Caco-2 (cell line): ENCODE results near the gene DAND5. TPM values are rescaled to one million over a fixed set of nuclear protein-coding genes. Genes with fewer than 3 reads are reported as not detected.

Source experiments
- BruUV-seq: library from RNA; stranded (reverse); fragments of 400-500 nt; replicated peaks from 2 replicates; lab custom pipeline; 2021; lab: Mats Ljungman, UMichigan
- CTCF ChIA-PET: fragments of 300-600 bp; sonication (Branson Sonifier 250); formaldehyde crosslinking; loops from one replicate; lab custom pipeline; 2022; ENCODE audit warnings: antibody characterized with exemption; lab: Charles Lee
- POLR2A ChIA-PET: fragments of 300-600 bp; sonication (Branson Sonifier 250); formaldehyde crosslinking; loops from one replicate; lab custom pipeline; 2022; ENCODE audit warnings: antibody characterized with exemption; lab: Charles Lee
- DNase-seq, 2 experiments: peaks; one replicate each; pipeline versions ENCODE4 v3.0.0 to v3.0.0-alpha.2; 2020 to 2022
- H3K27me3 ChIP-seq: replicated peaks from 2 replicates; pipeline ENCODE4 v1.6.0; 2011; ENCODE audit warnings: low read length; ENCODE audit not compliant: control insufficient read depth, insufficient read depth
- H3K36me3 ChIP-seq: 2 replicates; pipeline ENCODE4 v1.5.1; 2011; ENCODE audit warnings: low read length; ENCODE audit not compliant: control insufficient read depth, insufficient read depth
- H3K4me1 ChIP-seq: fragments of 250-450 bp; sonication (Bioruptor Pico); 2 replicates; pipeline ENCODE4 v1.5.1; 2020; ENCODE audit warnings: mild to moderate bottlenecking
- H3K4me3 ChIP-seq: 2 replicates; pipeline ENCODE4 v1.5.1; 2011; ENCODE audit warnings: low read depth, mild to moderate bottlenecking, control low read depth, low read length
- H3K9me3 ChIP-seq: fragments of 250-450 bp; sonication (Bioruptor Pico); 2 replicates; pipeline ENCODE4 v1.5.1; 2020; ENCODE audit warnings: mild to moderate bottlenecking, moderate library complexity
- H3K27ac Mint-ChIP-seq: one replicate; pipeline ENCODE4 v1.8.0; 2022; ENCODE audit warnings: mixed read lengths; ENCODE audit not compliant: unreplicated experiment
- H3K27me3 Mint-ChIP-seq: one replicate; pipeline ENCODE4 v1.8.0; 2022; ENCODE audit warnings: mixed read lengths; ENCODE audit not compliant: insufficient read depth, unreplicated experiment
- H3K36me3 Mint-ChIP-seq: one replicate; pipeline ENCODE4 v1.8.0; 2022; ENCODE audit warnings: mild to moderate bottlenecking, mixed read lengths; ENCODE audit not compliant: insufficient read depth, unreplicated experiment
- H3K4me1 Mint-ChIP-seq: one replicate; pipeline ENCODE4 v1.8.0; 2022; ENCODE audit warnings: low read depth, mixed read lengths; ENCODE audit not compliant: unreplicated experiment
- H3K4me3 Mint-ChIP-seq: one replicate; pipeline ENCODE4 v1.8.0; 2022; ENCODE audit warnings: mild to moderate bottlenecking, moderate library complexity, mixed read lengths; ENCODE audit not compliant: unreplicated experiment
- H3K9me3 Mint-ChIP-seq: one replicate; pipeline ENCODE4 v1.8.0; 2022; ENCODE audit warnings: mixed read lengths; ENCODE audit not compliant: unreplicated experiment
- intact Hi-C: fragments of 100-400 bp; cut with micrococcal nuclease; formaldehyde crosslinking; loops from one replicate; pipeline ENCODE4 v1.10.0; 2022; ENCODE audit not compliant: unreplicated experiment
- total RNA-seq: library from RNA; stranded (reverse); gene quantifications from 2 replicates; pipeline ENCODE4 v1.2.3, GENCODE V29; 2022
- TF ChIP-seq, protein P1 (sequence below), 2 experiments: fragments of 200-600 bp in 1 of 2; IDR thresholded peaks; 1 replicate in 1 of 2; 2 replicates in 1 of 2; pipeline versions ENCODE4 v1.5.1 to v1.8.0; 2011 to 2022; ENCODE audit warnings: antibody characterized with exemption in 1 of 2, control low read depth in 1 of 2, inconsistent platforms in 1 of 2, low read depth in 1 of 2, low read length in 1 of 2, mild to moderate bottlenecking in 1 of 2, moderate library complexity in 1 of 2; ENCODE audit not compliant: insufficient read depth in 1 of 2, severe bottlenecking in 1 of 2, unreplicated experiment in 1 of 2

Gene DAND5
- total RNA-seq, 1 experiment from 2014 or later: not detected

DNA sequence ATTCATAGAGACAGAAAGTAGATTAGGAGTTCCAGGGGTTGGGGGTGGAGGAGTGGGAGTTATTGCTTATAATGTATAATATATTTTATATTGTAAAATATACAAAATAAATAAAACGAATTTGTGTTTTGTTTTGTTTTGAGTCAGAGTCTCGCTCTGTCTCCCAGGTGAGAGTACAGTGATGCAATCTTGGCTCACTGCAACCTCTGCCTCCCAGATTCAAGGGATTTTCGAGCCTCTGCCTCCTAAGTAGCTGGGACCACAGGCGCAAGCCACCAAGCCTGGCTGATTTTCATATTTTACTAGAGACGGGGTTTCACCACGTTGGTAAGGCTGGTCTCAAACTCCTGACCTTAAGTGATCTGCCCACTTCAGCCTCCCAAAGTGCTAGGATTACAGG, 9.9 kb upstream of the DAND5 start:
- CTCF ChIA-PET: no interaction called here
- peaks cover 4% of the 10 kb centered on the region for H3K27me3 Mint-ChIP-seq
- peaks cover 9% of the 10 kb centered on the region; the same call in 1 of the 2 replicates for H3K4me1 ChIP-seq
- H3K27me3 ChIP-seq: no peaks in the 10 kb centered on the region
- no peak overlapping the region for H3K27ac Mint-ChIP-seq
- H3K9me3 ChIP-seq: no peaks in the 10 kb centered on the region
- no peak for DNase-seq
- intact Hi-C loops: no loop called here
- peaks cover 7% of the 10 kb centered on the region for H3K4me1 Mint-ChIP-seq
- H3K4me3 Mint-ChIP-seq: no peak overlapping the region
- TF ChIP-seq, protein P1, sequence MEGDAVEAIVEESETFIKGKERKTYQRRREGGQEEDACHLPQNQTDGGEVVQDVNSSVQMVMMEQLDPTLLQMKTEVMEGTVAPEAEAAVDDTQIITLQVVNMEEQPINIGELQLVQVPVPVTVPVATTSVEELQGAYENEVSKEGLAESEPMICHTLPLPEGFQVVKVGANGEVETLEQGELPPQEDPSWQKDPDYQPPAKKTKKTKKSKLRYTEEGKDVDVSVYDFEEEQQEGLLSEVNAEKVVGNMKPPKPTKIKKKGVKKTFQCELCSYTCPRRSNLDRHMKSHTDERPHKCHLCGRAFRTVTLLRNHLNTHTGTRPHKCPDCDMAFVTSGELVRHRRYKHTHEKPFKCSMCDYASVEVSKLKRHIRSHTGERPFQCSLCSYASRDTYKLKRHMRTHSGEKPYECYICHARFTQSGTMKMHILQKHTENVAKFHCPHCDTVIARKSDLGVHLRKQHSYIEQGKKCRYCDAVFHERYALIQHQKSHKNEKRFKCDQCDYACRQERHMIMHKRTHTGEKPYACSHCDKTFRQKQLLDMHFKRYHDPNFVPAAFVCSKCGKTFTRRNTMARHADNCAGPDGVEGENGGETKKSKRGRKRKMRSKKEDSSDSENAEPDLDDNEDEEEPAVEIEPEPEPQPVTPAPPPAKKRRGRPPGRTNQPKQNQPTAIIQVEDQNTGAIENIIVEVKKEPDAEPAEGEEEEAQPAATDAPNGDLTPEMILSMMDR (IDR thresholded peaks at IDR 0.05; ENCODE audit: insufficient read depth in 1 of 2, low read depth in 1 of 2, low read length in 1 of 2, severe bottlenecking in 1 of 2, unreplicated experiment in 1 of 2): no peak
- peaks cover 10% of the 10 kb centered on the region for H3K9me3 Mint-ChIP-seq
- peaks cover 33% of the 10 kb centered on the region for H3K36me3 Mint-ChIP-seq
- POLR2A ChIA-PET: no interaction called here
- BruUV-seq: no TSS peak
- no peaks in the 10 kb centered on the region for H3K36me3 ChIP-seq
- no peak overlapping the region for H3K4me3 ChIP-seq

DNA sequence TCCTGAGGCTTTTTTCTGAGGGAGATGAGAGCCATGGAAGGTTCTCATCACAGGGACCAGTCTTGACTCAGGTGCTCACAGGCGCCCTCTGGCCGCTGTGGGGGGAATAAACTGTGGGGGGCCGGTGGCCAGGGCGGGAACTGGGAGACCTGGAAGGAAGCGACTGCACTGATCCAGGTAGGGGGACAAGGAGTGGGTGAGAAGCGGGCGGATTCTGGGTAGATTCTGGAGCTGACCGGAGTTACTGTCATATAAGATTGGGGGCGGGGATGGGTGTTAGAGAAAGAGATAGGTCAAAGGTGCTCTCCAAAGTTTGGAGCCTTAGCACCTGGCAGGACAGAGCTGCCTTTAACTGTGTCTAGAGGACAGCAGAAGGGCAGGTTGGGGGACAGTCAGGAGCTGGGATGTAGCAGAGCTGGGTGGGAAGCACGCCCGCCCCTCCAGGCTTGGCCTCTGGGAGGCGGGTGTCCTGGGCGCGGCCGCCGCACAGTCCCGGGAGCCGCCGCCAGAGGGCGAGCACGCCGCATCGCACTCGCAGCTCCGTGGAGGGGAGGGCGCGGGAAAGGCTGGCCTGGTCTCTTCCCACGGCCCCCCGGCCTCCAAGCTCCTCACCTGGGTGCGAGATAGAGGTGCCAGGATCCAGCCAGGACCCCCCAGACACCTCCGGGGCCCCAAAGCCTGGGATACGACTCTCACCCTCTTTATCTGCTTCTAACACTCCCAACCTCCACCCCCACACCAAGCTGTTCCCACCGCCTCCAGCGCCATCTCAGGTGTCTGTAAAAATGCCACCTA, 4.2 kb upstream of the DAND5 start:
- CTCF ChIA-PET: interaction anchor here (0.5 to 2.7 kb wide), 29 partner anchors 9 to 313 kb away, joined by 3 to 58 read pairs (median 3); partner anchors contain the start of genes GADD45GIP1, HOOK2 and NACC1
- H3K9me3 Mint-ChIP-seq: peaks cover 4% of the 10 kb centered on the region
- BruUV-seq: no TSS peak
- Histone ChIP-seq H3K9me3 (no peaks in the 10 kb centered on the region), H3K4me1 (no peaks in the 10 kb centered on the region), H3K36me3 (no peaks in the 10 kb centered on the region), H3K4me3 (peak overlapping the region; percentile 54), H3K27me3 (no peaks in the 10 kb centered on the region)
- peaks cover 7% of the 10 kb centered on the region for H3K4me1 Mint-ChIP-seq
- intact Hi-C loops: no loop called here
- POLR2A ChIA-PET: interaction anchor here (0.5 to 1.1 kb wide), 4 partner anchors 19 to 1814 kb away, joined by 3 to 5 read pairs (median 3); partner anchors contain the start of gene GCDH
- peak overlapping the region; percentile 86 for H3K27ac Mint-ChIP-seq
- H3K27me3 Mint-ChIP-seq: peaks cover 4% of the 10 kb centered on the region
- peak; percentile 86 to 90 for DNase-seq
- peaks cover 12% of the 10 kb centered on the region for H3K36me3 Mint-ChIP-seq
- TF ChIP-seq, protein P1 (IDR thresholded peaks at IDR 0.05; ENCODE audit: insufficient read depth in 1 of 2, low read depth in 1 of 2, low read length in 1 of 2, severe bottlenecking in 1 of 2, unreplicated experiment in 1 of 2): peak; percentile 68 to 92
- peak overlapping the region; percentile 83 for H3K4me3 Mint-ChIP-seq

GRCh38 chr19:12965812-12966135, 3.6 kb upstream of the DAND5 start:
- Mint-ChIP-seq H3K27ac (peak overlapping the region; percentile 86), H3K27me3 (peaks cover 4% of the 10 kb centered on the region), H3K9me3 (no peaks in the 10 kb centered on the region), H3K4me1 (peaks cover 7% of the 10 kb centered on the region), H3K36me3 (peaks cover 12% of the 10 kb centered on the region), H3K4me3 (peak overlapping the region; percentile 83)
- no peak overlapping the region for H3K4me3 ChIP-seq
- DNase-seq: no peak
- ChIA-PET CTCF (interaction anchor here (0.6 to 2.7 kb wide), 25 partner anchors 9 to 191 kb away, joined by 3 to 58 read pairs (median 4); partner anchors contain the start of genes GADD45GIP1, HOOK2 and NACC1), POLR2A (interaction anchor here (0.5 to 1.1 kb wide), 4 partner anchors 19 to 1815 kb away, joined by 3 to 5 read pairs (median 3); partner anchors contain the start of gene GCDH)
- no TSS peak for BruUV-seq
- intact Hi-C loops: no loop called here
- H3K27me3 ChIP-seq: no peaks in the 10 kb centered on the region
- TF ChIP-seq, protein P1 (IDR thresholded peaks at IDR 0.05; ENCODE audit: insufficient read depth in 1 of 2, low read depth in 1 of 2, low read length in 1 of 2, severe bottlenecking in 1 of 2, unreplicated experiment in 1 of 2): no peak
- H3K9me3 ChIP-seq: no peaks in the 10 kb centered on the region
- H3K36me3 ChIP-seq: no peaks in the 10 kb centered on the region
- no peaks in the 10 kb centered on the region for H3K4me1 ChIP-seq
